Mesothelial cell of epicardium (in vitro differentiated cells): ENCODE measurements around the gene WDR86. TPM values are rescaled to one million over a fixed set of nuclear protein-coding genes. Genes with fewer than 3 reads are reported as not detected.

ENCODE experiments used
- DNase-seq, 2 experiments: peaks; one replicate each; pipeline ENCODE4 v3.0.0; 2021; ENCODE audit warnings: low spot score in 2 of 2; ENCODE audit not compliant: unreplicated experiment in 2 of 2
- H3K27ac Mint-ChIP-seq: 2 replicates; pipeline ENCODE4 v1.8.0; 2021; ENCODE audit warnings: mixed read lengths
- H3K27me3 Mint-ChIP-seq: 2 replicates; pipeline ENCODE4 v1.8.0; 2021; ENCODE audit warnings: low read depth, mixed read lengths
- H3K36me3 Mint-ChIP-seq: 2 replicates; pipeline ENCODE4 v1.8.0; 2021; ENCODE audit warnings: mixed read lengths
- H3K4me1 Mint-ChIP-seq: 2 replicates; pipeline ENCODE4 v1.8.0; 2021; ENCODE audit warnings: mixed read lengths
- H3K4me3 Mint-ChIP-seq: 2 replicates; pipeline ENCODE4 v1.8.0; 2021; ENCODE audit warnings: mild to moderate bottlenecking, moderate library complexity, mixed read lengths
- H3K9me3 Mint-ChIP-seq: 2 replicates; pipeline ENCODE4 v1.8.0; 2021; ENCODE audit warnings: mixed read lengths
- total RNA-seq: library from RNA; stranded (reverse); gene quantifications from 3 replicates; pipeline ENCODE4 v1.2.1, GENCODE V29; 2021
- TF ChIP-seq, protein P1 (sequence below): fragments of 200-600 bp; sonication (generic); IDR thresholded peaks from one replicate; pipeline ENCODE4 v1.5.0; 2021; ENCODE audit warnings: antibody characterized with exemption; ENCODE audit not compliant: unreplicated experiment

WDR86 gene
- total RNA-seq, 1 donor from 2014 or later, result 274 TPM

DNA sequence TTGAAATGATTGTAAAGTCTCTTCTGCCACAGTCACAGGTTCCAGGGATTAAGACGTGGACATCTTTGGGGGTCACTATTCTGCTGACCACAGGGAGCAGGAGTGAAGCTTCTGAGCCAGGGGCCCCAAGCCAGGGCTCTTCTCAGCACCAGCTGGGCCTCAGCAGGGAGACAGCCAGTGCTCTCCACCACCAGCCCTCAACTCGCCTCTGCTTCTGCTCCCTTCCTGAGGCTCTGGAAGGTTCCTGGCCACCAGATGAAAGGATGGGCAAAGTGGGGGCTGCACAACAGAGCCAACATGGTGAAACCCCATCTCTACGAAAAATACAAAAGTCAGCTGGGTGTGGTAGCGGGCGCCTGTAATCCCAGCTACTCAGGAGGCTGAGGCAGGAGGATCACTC is 41.3 kb upstream of the WDR86 start:
- no peak overlapping the region for H3K4me3 Mint-ChIP-seq
- peaks cover 29% of the 10 kb centered on the region for H3K4me1 Mint-ChIP-seq
- no peaks in the 10 kb centered on the region for H3K9me3 Mint-ChIP-seq
- H3K36me3 Mint-ChIP-seq, result no peaks in the 10 kb centered on the region
- no peak overlapping the region for H3K27ac Mint-ChIP-seq
- DNase-seq, result no peak
- H3K27me3 Mint-ChIP-seq, result no peaks in the 10 kb centered on the region
- TF ChIP-seq, protein P1, sequence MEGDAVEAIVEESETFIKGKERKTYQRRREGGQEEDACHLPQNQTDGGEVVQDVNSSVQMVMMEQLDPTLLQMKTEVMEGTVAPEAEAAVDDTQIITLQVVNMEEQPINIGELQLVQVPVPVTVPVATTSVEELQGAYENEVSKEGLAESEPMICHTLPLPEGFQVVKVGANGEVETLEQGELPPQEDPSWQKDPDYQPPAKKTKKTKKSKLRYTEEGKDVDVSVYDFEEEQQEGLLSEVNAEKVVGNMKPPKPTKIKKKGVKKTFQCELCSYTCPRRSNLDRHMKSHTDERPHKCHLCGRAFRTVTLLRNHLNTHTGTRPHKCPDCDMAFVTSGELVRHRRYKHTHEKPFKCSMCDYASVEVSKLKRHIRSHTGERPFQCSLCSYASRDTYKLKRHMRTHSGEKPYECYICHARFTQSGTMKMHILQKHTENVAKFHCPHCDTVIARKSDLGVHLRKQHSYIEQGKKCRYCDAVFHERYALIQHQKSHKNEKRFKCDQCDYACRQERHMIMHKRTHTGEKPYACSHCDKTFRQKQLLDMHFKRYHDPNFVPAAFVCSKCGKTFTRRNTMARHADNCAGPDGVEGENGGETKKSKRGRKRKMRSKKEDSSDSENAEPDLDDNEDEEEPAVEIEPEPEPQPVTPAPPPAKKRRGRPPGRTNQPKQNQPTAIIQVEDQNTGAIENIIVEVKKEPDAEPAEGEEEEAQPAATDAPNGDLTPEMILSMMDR, result no peak

GRCh38 chr7:151449990-151450389 is 40.2 kb upstream of the WDR86 start:
- Mint-ChIP-seq H3K27me3 (no peaks in the 10 kb centered on the region), H3K9me3 (no peaks in the 10 kb centered on the region), H3K36me3 (no peaks in the 10 kb centered on the region), H3K27ac (no peak overlapping the region), H3K4me1 (peaks cover 39% of the 10 kb centered on the region), H3K4me3 (no peak overlapping the region)
- TF ChIP-seq, protein P1, result no peak
- DNase-seq, result no peak

GRCh38 chr7:151448261-151449252 is 38.7 kb upstream of the WDR86 start:
- H3K36me3 Mint-ChIP-seq, result no peaks in the 10 kb centered on the region
- TF ChIP-seq, protein P1, result peak; percentile 85
- H3K9me3 Mint-ChIP-seq, result no peaks in the 10 kb centered on the region
- peak; percentile 56 to 85 for DNase-seq
- H3K27ac Mint-ChIP-seq, result no peak overlapping the region
- H3K4me1 Mint-ChIP-seq, result peaks cover 40% of the 10 kb centered on the region
- H3K27me3 Mint-ChIP-seq, result no peaks in the 10 kb centered on the region
- H3K4me3 Mint-ChIP-seq, result peak overlapping the region; percentile 58

DNA sequence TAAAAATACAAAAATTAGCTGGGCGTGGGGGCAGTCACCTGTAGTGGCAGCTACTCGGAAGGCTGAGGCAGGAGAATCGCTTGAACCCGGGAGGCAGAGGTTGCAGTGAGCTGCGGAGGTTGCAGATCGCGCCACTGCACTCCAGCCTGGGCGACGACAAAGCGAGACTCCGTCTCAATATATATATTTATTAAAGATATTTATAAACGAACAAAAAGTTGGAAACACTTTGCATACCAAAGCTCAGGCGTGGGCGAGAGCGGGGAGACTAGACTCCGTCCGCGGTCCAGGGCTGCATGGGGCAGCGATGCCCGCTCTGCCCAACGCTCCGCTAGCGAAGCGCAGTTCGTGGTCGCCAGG is 38.0 kb upstream of the WDR86 start:
- Mint-ChIP-seq H3K4me3 (peak overlapping the region; percentile 51), H3K36me3 (no peaks in the 10 kb centered on the region), H3K27me3 (no peaks in the 10 kb centered on the region), H3K4me1 (peaks cover 40% of the 10 kb centered on the region), H3K27ac (no peak overlapping the region), H3K9me3 (no peaks in the 10 kb centered on the region)
- TF ChIP-seq, protein P1, result no peak
- DNase-seq, result no peak

DNA sequence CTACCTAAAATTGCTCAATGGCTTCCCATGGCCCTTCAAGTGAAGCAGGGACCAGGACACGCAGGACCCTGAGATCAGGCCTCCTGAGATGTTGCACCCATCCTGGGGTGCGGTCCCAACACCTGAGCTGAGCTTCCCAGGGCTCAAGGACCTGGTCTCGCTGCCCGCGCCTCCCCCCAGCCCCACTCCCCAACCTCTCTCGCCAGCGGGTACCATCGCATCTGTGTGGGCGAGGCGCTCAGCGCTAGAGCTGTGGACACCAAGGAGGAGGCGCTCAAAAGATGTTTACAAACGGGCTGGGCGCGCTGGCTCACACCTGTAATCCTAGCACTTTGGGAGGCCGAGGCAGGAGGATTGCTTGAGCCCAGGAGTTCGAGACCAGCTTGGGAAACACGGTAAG is 37.5 kb upstream of the WDR86 start:
- H3K27me3 Mint-ChIP-seq, result no peaks in the 10 kb centered on the region
- no peak overlapping the region for H3K4me3 Mint-ChIP-seq
- no peaks in the 10 kb centered on the region for H3K9me3 Mint-ChIP-seq
- peaks cover 38% of the 10 kb centered on the region for H3K4me1 Mint-ChIP-seq
- TF ChIP-seq, protein P1, result no peak
- no peak overlapping the region for H3K27ac Mint-ChIP-seq
- no peaks in the 10 kb centered on the region for H3K36me3 Mint-ChIP-seq
- no peak for DNase-seq
